ENCODE data around the gene SLC35C1.

DNA sequence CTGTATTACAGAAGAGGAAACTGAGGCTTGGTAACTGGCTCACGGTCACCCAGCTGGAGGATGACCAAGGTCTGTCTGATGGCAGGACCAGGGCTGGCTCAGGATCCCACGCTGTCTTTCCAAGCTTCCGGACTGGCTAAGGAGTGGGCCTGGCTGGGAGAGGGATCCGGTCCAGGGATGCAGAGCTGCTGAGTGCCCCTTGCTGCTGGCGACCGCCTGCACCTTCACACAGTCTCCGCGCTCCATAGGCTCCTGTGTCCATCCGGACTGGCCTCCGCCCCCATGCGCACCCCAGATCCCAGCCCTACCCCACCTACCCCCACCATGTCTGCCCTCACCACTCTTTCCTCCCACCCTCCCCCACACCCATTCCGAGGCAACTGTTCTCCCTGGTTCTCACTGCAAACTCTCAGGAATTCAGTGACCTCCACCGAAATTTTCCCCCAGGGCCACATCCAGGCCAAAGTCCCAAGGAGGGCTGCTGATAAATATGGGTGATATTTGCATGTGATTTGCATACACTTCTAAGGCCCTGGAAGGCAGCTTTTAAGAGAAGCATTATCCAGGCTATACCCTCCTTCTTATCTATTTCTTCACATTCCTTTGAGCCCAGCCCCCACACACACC is 48.5 kb upstream of the SLC35C1 start:
- TF ChIP-seq, protein P1, sequence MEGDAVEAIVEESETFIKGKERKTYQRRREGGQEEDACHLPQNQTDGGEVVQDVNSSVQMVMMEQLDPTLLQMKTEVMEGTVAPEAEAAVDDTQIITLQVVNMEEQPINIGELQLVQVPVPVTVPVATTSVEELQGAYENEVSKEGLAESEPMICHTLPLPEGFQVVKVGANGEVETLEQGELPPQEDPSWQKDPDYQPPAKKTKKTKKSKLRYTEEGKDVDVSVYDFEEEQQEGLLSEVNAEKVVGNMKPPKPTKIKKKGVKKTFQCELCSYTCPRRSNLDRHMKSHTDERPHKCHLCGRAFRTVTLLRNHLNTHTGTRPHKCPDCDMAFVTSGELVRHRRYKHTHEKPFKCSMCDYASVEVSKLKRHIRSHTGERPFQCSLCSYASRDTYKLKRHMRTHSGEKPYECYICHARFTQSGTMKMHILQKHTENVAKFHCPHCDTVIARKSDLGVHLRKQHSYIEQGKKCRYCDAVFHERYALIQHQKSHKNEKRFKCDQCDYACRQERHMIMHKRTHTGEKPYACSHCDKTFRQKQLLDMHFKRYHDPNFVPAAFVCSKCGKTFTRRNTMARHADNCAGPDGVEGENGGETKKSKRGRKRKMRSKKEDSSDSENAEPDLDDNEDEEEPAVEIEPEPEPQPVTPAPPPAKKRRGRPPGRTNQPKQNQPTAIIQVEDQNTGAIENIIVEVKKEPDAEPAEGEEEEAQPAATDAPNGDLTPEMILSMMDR (IDR thresholded peaks at IDR 0.05) = no peak
- no peak for TF ChIP-seq EZH2 (IDR thresholded peaks at IDR 0.05; ENCODE audit: borderline replicate concordance, insufficient read depth, low read depth, low read length, poor library complexity, severe bottlenecking)

All from B cell (primary cell).